Measurements from ENCODE around the gene SOCS1.

Gene SOCS1

DNA sequence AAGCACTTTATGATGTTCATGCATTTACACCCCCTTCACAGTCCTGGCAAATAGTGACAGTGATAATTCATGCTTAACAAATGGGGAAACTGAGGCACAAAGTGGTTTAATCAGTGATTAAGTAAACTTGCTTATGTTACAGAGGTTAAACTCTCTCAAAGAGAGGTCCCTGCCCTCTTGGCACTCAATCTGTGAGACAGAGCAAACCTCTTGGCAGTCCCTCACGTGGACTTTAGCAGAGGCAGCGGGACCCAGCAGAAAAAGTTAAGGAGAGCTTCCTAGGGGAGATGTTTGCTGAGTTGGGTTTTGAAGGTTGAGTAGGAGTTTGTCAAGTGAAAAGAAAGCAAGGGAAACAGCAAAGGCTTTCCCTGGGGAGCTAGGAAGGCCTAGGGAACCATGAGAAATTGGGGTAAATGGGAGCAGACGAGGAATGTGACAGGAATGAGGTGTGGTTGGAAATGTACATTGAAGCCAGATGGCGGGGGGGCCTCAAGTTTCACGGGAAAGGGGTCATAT is 10.7 kb downstream of the SOCS1 start:
- no peak for DNase-seq (ENCODE audit: low read depth in 3 of 3)

DNA sequence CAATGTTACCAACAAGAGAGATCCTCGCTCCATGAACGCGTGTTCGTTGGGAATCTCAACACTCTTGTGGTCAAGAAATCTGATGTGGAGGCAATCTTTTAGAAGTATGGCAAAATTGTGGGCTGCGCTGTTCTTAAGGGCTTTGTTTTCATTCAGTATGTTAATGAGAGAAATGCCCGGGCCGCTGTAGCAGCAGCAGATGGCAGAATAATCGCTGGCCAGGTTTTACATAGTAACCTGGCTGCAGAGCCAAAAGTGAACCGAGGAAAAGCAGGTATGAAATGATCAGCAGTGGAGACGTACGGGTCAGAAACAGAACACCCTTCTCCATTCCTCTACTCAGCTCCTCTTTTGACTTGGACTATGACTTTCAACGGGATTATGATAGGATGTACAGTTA is 13.3 kb downstream of the SOCS1 start:
- DNase-seq (ENCODE audit: low read depth in 3 of 3): no peak

DNA sequence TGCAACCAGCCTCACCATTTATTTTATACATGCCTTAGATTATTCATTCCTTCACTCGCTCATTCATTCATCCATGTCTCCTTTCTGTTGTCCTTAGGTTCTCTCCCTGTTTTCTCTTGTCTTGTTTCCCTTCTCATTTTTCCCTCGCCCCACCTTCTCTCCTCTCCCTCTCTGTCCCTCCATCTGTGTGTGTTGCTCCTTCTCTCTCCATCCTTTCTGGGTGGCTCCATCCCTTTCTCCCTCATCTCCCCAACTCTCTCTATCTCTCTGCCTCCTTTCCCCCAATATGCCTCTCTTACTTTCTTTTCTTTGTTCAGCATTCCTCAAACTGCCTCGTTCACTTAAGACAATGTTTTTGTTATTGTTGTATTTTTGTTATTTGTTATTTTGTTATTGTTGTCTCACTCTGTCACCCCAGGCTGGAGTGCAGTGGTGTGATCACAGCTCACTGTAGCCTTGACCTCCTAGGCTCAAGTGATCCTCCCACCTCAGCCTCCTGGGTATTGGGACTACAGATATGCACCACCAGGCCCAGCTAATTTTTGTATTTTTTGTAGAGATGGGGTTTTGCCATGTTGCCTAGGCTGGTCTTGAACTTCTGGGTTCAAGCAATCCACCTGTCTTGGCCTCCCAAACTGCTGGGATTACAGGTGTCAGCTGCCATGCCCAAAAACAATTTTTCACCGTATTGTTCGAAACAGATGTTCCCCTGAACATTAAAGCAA is 14.4 kb downstream of the SOCS1 start:
- DNase-seq (ENCODE audit: low read depth in 3 of 3): no peak

DNA sequence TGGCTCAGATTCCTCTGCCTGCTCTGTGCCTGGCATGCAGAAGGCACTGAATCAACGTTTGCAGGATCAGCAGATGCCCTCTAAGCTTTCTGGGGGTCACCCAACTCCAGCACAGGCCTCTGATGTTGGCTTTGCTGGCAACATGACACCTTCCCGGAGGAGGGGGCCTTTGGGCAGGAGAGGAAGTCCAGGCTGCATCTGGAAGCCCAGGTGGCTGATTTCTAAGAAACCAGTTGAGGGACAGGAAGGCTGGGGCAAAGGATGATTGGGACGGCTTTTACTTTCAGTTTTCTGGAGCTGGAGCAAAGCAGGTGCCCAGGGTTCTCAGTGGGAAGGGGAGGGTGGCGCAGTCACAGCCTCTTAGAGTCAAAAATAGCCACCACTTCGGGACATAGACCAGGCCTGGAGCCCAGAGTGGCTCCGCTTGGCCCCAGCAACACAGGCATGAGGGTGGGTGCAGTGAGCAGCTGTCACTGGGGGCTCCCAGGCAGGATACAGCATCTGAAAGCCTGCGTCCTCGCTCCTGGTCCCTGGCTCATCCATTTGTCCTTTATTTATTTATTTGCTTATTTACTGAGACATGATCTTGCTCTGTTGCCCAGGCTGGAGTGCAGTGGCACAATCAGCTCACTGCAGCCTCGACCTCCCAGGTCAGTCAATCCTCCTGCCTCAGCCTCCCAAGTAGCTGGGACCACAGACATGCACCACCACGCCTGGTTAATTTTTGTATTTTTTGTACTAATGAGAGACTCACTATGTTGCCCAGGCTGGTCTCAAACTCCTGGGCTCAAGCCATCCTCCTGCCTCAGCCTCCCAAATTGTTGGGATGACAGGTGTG is 15.1 kb downstream of the SOCS1 start:
- no peak for DNase-seq (ENCODE audit: low read depth in 3 of 3)

DNA sequence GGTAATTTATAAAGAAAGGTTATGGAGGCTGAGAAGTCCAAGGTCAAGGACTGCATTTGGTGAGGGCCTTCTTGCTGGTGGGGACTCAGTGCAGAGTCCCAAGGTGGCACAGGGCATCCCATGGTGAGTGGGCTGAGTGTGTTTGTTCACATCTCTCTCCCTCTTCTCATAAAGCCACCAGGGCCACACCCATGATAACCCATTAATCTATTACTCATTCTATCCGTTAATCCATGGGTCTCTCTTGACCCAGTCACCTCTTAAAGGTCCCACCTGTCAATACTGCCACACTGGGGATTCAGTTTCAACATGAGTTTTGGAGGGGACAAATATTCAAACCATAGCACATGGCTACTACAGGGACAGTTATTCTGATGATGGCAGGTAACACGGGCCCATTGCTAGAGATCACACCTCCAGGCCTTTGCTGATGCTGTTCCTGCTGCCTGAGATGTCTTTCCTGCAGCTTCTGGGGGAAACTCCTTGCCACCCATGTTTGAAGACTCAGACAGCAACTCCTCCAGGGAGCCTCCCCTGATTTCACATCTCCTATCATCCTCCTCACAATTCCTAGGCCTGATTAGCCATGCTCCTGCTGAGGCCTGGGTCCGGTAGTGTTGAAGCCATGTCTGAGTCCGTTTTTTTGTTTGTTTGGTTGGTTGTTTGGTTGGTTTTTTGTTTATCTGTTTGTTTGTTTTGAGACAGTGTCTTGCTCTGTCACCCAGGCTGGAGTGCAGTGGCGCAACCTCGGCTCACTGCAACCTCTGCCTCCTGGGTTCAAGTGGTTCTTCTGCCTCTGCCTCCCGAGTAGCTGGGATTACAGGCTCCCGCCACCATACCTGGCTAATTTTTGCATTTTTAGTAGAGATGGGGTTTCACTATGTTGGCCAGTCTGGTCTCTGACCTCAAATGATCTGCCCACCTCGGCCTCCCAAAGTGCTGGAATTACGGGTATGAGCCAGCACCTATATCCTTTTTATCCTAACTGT is 16.1 kb downstream of the SOCS1 start:
- DNase-seq (ENCODE audit: low read depth in 3 of 3): no peak

DNA sequence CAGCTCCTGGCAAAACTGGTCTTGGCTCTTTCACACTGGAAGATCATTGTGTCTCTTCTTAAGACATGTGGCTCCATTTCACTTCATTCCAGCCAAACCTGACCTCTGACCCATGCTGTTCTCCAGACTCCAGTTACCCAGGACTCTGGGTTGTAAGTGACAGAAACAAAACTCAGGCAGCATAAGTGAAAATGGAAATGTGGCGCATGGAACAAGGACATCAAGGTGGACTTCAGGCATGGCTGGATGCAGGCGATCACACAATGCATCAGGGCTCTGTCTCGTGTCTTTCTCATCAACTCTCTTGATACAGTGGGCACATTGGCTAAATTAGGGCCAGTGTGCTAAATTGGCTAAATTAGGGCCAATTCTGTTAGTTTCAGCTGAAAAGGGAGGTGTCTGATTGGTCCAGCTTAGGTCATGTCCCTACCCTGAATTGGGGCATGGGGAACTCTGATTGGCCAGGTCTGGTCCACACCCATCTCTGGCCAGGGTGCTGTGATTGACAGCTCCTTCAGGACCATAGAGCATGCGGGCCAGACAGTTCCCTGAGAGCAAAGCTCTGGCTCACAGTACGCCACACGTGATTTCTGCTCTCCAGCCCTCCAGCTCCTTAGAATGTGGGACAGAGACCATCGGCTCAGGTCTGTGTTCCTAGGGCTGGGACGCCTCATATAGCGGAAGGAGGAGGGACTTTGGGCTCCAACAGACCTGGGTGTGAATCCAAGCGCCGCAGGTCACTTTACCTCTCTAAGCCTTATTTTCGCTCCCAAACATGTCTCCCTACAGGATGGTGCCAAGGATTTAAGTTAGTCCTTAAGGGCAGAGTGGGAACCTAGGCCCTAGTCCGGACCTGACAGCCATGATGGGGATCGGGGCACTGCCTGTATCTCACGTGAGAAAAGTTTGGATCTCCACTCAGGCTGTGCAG is 17.5 kb downstream of the SOCS1 start:
- no peak for DNase-seq (ENCODE audit: low read depth in 3 of 3)

DNA sequence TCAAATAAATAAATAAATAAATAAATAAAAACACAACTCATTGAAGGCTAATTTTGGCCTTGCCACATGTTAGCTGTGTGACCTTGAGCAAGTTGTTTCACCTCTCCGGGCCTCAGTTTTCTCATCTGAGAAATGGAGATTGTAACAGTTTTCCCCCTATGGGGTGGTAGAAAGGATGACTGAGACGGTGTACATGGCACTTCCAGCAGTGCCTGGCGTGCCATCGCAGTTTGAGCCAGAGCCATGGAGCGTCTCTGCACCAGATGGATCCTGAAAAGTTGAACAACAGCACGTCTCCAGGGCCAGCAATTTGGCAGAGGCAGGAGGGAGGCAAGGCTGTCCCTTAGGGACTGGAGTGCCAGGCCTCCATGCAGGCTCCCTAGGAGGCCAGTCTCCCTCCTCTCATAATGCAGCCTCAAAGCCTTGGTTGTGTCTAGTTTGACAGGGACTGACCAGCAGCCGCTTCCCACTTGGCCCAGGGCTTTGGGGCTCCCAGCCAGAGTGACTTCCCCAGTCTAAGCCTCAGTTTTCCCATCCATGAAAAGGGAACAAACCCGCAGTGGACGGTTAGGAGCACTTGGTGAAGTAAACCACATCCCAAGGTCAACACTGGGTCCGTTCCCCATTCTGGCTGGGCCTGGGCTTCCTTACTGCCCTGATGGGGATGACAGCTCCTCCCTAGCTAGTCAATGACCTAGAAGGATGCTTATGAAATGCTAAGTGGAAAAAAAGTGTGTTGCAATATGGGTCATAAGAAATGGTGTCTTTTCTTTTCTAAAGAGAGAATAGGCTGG is 19.3 kb downstream of the SOCS1 start:
- DNase-seq (ENCODE audit: low read depth in 3 of 3): no peak

DNA sequence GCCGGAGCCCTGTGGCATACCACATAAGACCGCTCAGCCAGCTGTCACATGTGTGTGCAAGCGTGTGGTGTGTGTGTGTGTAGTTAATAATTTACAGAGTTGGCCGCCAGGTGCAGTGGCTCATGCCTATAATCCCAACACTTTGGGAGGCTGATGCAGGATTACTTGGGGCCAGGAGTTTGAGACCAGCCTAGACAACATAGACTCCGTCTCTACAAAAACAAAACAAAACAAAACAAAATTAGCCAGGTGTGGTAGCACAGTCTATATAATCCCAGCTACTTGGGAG is 20.4 kb downstream of the SOCS1 start:
- no peak for DNase-seq (ENCODE audit: low read depth in 3 of 3)

DNA sequence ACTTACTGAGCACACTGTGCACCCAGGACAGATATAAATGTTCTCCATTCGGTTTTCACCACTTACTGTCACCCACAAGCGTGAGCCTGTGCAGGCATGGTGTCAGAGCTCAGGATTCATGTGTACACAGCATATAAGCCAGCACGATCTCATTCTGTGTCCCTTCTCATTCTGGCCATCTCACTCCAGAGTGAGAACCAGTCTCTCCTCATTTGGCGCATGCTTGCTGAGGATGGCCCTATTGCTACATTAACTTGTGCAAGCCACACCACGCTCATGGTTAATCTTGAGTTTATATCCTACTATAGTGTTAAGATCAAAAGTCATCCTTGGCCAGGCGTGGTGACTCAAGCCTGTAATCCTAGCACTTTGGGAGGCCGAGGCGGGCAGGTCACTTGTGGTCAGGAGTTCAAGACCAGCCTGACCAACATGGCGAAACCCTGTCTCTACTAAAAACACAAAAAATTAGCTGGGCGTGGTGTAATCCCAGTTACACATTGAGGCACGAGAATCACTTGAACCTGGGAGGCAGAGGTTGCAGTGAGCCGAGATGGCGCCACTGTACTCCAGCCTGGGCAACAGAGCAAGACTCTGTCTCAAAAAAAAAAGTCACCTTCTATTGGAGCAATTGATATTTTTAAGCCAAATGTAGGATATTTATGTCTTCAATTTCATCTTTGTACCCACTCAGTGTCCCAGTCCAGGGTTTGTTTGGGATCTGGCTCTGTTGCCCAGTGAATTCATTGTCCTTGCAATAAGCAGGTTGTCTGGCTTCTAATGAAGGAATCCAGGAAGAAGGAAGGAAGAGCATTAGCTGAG is 20.9 kb downstream of the SOCS1 start:
- DNase-seq (ENCODE audit: low read depth in 3 of 3): no peak

DNA sequence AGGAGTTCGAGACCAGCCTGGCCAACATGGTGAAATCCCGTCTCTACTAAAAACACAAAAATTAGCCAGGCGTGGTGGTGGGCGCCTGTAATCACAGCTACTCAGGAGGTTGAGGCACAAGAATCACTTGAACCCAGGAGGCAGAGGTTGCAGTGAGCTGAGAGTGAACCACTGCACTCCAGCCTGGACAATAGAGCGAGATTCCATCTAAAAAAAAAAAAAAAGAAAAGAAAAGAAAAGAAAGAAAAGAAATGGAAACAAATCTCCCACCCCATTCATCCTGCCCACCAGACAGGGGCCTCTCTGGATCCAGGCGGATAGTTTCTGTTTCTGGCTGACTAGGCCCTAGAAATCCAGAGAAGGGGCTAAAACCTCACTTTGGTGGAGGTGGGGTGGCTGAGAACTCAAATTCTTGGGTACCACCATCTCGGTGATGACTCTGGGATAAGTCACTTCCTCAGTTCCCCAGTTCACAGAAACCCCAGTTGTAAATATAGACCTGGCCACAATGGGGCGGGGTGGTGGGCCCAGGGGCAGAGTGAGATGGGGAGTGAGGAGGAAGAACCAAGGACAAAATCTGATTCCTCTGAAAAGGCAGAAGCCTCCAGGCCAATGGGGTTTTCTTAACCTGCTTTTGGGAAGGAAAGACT is 22.2 kb downstream of the SOCS1 start:
- peak; percentile 72 to 83 (median 82) for DNase-seq (ENCODE audit: low read depth in 3 of 3)

DNA sequence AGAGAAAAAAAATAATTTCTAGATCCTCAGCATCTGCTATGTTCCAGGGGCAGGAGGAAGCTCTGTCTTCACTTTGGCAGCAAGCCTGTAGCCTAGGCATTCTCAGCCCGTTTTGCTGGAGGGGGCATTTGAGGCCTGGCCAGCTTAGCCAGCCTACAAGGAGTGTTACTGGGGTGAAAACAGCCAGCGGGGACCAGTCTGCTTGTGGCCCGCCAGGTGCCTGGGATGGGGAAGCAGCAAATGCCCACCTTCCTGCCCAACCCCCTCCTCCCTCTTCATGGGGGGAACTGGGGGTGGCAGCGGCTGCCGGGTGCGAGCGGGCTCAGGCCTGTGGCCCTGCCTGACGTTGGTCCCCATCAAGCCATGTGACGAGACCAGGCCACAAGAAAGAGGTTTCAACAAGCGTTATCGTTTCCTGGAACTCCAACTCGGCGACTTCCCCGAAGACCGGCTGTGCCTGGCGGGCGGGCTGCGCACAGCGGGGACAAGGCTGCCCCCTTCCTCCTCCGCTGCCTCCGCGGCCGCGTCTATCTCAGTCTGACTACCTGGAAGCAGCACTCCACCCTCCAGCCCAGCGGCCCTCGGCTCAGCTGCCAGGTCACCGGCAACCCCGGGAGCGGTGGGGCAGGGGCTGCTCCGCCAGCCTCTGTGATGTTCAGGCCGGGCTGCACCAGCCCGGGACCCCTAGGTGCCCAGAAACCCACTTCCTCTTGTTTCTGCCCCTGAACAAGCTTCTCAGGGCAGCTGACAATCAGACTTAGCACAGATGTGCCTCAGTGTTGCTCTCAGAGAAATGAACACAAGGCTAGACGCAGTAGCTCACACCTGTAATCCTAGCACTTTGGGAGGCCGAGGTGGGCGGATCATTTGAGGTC is 22.9 kb downstream of the SOCS1 start:
- DNase-seq (ENCODE audit: low read depth in 3 of 3): peak; percentile 86 to 93 (median 87)

DNA sequence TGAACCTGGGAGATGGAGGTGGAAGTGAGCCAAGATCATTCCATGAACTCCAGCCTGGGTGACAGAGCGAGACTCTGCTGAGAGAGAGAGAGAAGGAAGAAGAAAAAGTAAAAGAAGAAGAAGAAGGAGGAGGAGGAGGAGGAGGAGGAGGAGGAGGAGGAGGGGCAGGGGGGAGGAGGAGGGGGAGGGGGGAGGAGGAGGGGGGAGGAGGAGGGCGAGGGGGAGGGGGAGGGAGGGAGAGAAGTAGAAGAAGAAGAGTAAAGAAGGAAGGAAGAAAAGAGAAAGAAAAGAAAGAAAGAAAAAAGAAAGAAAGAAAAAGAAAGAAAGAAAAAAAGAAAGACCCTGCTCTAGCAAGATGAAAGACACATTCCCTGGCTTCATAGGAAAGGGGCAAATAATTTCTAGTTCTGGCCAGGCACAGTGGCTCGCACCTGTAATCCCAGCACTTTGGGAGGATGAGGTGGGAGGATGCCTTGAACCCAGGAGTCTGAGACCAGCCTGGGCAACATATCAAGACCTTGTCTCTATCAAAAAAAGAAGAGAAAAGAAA is 23.6 kb downstream of the SOCS1 start:
- DNase-seq (ENCODE audit: low read depth in 3 of 3): no peak

DNA sequence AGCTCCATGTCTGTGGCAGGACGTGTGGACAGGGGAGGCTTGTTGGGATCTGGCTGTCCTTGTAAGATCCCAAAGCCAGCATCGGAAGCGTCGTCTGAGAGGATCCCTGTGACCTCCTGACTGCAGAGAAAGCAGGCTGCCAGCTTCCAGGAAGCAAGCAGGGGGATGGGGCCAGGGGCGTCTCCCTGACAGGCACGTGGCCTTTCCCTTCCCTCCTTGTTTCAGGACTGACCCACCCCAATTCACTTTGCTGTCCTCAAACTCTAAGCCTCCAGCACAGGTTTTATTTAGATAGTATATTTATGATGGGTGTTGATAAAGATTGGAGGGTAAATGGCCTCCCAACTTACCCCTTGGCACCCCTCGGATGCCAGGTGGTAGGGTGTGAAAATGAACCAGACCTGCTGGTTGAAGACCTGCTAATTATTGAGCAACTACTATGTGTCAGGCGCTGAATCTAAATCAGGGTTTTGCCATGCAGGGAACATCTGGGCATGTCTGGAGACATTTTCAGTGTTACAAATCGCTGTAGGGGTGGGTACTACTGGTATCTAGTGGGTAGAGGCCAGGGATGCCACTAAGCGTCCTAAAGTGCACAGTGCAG is 24.5 kb downstream of the SOCS1 start:
- DNase-seq (ENCODE audit: low read depth in 3 of 3): no peak

DNA sequence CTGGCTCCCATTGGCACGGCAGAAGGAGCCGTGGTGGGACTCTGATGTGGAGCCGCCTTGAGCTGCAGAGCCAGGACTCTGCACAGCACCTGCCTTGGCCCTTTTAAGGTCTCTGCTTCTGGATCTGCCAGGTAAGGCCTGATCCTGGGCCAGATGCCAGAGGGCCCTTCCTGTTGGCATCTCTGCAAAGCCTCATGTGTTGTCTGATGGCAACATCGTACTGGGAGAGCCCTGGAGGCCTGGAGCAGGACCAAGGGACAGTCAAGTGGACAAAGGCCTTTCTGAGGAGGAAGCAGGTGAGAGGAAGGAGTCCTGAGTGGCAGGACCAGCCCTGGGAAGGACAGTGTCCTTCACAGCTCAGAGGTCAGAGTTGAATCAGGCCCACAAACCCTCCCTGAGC is 26.1 kb downstream of the SOCS1 start:
- no peak for DNase-seq (ENCODE audit: low read depth in 3 of 3)

DNA sequence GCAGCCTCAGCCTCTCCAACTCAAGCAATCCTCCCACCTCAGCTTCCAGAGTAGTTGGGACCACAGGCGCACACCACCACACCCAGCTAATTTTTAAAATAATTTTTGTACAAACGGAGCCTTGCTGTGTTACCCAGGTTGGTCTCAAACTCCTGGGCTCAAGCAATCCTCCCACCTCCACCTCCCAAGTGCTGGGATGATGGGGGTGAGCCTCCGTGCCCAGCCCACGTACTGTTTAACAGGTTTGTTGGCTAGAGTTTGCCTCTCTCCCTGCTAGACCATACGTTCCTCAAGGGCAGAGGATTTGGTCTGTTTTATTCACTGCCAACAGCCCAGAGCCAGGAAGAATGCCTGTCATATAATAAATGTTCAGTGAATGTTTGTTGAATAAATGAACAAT is 26.6 kb downstream of the SOCS1 start:
- DNase-seq (ENCODE audit: low read depth in 3 of 3): no peak

DNA sequence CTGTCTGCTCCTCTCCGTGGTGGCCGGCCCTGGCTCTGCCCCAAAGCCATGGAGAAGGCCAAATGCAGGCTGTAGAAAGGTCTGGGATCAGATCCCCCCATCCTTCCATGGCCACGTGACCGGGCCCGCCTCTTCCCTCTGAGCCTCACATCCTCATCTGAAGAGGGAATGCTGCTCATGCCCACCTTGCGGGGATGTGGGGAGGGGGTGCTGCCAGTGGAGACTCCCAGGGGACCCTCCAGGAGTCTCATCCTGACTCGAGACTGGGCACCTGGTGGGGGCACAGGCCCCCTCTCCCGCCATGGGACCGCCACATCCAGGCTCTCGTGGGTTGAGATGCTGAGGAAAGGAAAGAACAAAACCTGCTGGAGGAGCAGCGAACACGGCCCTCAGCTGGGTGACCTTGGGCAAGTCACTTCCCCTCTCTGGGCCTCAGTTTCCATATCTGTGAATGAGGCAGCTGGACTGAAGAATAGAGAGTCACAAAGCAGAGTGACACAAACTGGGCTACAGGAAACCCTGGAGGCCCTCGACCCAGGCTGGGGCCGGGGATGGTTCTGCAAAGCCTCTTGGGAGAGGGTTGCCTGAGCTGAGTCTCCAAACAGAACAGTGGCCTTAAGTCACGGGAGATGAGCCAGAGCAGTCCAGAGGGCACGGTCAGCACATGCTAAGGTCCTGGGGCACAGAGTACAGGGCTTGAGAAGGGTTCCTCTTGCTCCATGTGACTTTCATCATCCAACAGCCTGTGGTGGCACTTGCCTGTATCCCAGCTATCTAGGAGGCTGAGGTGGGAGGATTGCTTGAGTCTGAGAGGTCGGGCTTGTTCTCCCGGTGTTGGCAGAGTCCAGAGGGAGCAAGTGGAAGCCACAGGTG is 30.1 kb downstream of the SOCS1 start:
- no peak for DNase-seq (ENCODE audit: low read depth in 3 of 3)

Measured in stimulated activated CD4-positive, alpha-beta T cell treated with anti-CD3 and anti-CD28 coated beads, TNF-alpha, amount 100 ng/mL, for 48 hours (primary cell).